ENCODE results near the gene PA2G4.
"Not testable (repeated sequence)": the region's sequence is repeated elsewhere in the genome, so short reads cannot be mapped to it uniquely, and the experiment has no call there.

PA2G4 gene

DNA sequence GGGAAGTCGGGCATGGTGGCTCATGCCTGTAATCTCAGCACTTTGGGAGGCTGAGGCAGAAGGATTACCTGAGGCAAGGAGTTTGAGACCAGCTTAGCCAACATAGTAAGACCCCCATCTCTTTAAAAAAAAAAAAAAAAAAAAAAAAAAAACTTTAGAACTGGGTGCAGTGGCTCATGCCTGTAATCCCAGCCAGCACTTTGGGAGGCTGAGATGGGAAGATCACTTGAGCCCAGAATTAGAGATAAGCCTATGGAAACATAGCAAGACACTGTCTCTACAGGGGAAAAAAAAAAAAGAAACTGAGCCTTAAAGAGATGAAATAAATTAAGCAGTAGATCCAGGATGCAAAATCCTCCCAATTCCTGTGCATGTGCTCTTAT, 1.7 kb upstream of the PA2G4 start:
- DNase-seq, result no peak

DNA sequence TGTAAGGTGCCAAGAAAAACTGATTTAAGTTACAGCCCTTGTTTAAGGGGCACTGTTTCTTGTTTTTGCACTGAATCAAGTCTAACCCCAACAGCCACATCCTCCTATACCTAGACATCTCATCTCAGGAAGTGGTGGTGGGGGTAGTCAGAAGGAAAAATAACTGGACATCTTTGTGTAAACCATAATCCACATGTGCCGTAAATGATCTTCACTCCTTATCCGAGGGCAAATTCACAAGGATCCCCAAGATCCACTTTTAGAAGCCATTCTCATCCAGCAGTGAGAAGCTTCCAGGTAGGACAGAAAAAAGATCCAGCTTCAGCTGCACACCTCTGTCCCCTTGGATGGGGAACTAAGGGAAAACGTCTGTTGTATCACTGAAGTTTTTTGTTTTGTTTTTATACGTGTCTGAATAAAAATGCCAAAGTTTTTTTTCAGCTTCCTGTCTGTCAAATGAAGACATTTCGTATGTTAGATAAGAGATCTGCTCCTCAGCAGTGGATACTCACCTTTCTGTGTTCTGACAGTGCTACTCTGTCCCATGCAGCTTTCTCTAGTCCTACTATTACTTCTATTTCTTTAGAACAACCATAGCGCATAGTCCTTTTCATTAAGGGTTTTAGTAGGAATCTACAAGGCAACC, 1.2 kb upstream of the PA2G4 start:
- DNase-seq, result no peak

DNA sequence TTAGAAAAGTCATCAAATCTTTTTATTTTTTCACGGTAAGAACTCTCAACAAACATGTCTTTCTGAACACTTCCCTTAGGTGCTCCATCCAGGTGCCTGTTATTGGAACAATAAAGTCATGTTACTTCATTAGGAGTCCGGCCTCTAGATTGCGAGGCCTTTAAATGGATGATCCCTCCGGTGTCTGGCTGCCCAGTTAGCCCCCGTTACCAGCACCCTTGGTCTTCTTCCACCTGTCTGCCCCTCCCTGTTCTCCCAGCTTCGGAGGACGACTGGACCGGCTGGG, 593 bp upstream of the PA2G4 start:
- no peak for DNase-seq

- no peak for DNase-seq
Measured at GRCh38 chr12:56104815-56105608, 653 bp downstream of the PA2G4 start.

DNA sequence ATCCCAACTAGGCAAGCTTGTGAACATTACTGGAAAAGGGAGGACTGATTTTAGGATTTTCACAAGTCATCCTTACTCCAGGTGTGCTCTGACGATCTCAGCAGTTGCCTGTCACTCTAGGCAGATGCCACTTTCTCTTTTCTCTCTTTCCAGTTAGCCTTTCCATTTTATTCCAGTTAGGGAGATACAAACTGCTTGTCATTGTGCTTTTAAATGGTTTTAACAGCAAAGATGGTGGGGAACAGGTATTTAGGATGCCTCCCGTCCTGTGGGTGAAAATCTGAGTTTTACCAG, 1.2 kb downstream of the PA2G4 start:
- no peak for DNase-seq

DNA sequence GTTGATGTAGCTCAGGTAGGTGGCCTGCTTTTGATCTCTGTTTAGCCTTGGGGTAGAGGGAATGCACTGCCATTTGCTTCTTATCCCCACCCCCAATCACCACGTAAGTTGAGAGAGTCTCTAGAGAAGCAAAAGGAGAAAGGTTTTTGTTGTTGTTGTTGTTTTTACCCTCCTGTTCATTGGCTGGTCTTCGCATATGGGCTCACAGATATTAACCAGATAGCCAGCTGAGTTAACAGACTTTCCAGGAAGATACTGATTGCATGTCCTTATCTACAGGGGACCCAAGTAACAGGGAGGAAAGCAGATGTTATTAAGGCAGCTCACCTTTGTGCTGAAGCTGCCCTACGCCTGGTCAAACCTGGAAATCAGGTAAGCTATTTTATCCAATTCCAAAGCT, 2.9 kb downstream of the PA2G4 start:
- no peak for DNase-seq

GRCh38 chr12:56110571-56110970, 6.2 kb downstream of the PA2G4 start:
- DNase-seq, result no peak

DNA sequence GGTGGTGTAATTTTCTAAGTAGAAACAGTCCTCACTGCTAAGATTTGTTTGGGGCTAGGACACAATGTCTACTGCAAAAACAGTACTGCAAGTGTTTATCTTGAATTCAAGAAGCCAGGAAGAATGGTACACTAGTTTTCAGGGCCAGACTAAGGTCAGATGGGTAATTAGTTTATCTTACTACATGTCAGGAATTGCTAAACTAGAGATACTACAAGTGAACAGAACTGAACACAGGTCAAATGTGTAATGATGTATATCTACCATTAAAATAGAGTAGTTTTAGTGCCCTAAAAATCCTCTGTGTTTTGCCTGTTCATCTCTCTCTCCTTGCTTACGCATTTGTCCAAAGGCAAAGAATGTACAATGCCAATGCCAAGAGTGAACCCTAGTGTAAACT, 9.7 kb downstream of the PA2G4 start:
- no peak for DNase-seq

- no peak for DNase-seq
Measured at GRCh38 chr12:56115329-56115728, 11.0 kb downstream of the PA2G4 start.

- peak; percentile 98 for DNase-seq
Measured at GRCh38 chr12:56116267-56117081, 12.1 kb downstream of the PA2G4 start, which contains the start of gene RPL41. Gene RPL41 (plus strand): TSS chr12:56116633.

DNA sequence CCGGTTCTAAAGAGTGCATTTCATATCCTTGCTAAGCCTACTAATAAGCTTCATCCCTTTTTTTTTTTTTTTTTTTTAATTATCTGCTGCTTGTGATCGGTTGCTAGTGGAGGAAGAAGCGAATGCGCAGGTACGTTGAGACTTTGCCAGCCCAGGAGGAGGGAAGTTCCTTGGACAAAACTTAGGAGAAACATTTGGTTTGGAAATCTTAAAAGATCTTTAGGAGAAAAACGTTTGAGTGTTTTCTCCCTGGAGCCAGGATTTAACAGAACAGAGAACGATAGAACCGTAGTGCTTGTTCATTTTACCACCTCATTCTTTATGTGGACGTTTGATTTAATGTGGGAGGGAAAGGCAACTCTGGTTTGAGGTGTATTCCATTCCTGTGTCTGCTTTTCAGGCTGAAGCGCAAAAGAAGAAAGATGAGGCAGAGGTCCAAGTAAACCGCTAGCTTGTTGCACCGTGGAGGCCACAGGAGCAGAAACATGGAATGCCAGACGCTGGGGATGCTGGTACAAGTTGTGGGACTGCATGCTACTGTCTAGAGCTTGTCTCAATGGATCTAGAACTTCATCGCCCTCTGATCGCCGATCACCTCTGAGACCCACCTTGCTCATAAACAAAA, 12.8 kb downstream of the PA2G4 start:
- DNase-seq, result not testable (repeated sequence)

DNA sequence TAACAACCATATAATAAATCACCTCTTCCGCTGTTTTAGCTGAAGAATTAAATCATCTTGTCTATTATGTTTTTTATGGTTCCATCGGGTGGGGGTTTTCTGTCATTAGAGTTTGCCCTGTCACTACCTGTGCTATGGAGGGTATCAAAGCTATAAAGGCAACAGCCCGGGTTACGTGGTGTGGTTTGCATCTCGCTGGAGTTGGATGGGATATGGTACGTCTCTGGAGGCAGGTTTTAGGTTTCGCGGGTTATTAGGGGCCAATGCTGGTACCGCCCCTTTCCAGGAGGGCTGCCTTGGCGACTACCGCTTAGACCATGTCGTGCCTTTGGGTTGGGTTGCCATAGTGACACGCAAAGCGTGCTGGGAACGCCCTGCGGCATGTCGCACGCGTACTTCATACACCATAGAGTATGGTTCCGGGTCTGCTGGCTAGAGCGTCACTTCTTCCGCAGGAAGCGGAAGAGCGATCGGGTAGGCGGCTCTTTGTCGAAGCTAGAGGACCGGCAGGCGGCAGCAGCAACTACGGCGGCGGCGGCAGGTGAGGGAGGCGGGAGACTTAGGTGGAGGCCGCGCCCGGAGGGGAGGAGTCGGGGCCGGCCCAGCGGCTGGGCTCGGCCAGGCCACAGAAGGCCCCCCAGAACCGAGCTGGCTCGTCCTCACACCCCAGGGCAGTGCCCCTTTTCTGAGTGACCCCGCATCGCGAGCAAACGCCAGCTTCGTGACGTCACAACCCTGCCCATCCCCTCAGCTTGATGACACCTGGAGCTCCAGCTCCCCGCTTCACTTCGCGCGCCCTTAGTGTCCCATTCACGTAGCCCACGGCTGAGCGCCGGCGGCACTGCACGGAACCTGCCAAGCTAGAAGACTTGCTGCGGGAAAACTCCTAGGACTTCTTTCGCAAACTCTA, 13.7 kb downstream of the PA2G4 start, which contains the start of gene ZC3H10:
Gene ZC3H10 (plus strand): TSS at position 489 of the 910 bp plus-strand sequence. CDS start 2,297 bp downstream, outside the sequence.
- DNase-seq, result peak; percentile 96

GRCh38 chr12:56118688-56119357, 14.5 kb downstream of the PA2G4 start:
- no peak for DNase-seq

DNA sequence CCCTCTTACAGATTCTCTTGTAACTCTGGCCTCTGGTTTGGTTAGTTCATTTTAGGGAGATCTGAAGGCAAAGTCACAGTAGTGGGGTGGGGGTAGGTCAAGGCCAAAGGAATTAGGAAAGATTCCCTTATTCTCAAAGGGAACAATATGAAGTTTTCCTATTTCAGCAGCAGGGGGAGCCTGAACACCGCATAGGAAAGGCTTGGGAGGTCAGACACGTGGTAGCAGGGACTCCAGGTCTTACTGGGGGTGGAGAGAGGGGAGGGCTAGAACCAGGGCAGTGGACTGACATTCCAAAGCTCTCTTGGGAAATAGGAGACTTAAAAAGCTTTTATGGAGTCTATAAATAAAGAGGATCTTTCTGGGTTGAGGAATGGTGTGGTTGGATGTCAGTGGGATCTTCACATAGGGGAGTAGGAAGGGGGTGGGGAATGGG, 15.0 kb downstream of the PA2G4 start:
- DNase-seq, result peak; percentile 74

DNA sequence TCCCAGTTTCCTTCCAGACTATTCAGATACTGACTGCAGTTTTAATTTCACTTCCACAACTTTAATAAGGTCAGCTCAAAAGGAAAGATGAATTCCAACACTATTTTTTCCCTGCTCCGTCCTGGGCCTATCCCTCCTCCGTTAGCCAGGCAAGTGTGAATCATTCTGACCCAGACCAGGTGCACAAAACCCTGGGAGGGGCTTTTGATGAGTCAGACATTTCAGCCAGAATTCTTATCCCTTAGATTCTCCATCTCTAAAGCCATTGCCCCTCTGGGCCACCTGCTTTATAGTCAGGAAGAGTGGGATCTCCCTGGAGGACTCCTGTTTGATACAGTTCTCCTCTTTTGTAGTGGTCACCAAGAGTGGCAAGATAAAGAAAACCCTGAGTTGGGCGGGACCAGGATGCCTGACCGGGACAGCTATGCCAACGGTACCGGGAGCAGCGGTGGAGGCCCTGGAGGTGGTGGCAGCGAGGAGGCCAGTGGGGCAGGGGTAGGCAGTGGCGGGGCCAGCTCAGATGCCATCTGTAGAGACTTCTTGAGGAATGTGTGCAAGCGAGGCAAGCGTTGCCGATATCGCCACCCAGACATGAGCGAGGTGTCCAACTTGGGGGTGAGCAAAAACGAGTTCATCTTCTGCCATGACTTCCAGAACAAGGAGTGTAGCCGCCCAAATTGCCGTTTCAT, 15.9 kb downstream of the PA2G4 start:
- DNase-seq, result no peak

DNA sequence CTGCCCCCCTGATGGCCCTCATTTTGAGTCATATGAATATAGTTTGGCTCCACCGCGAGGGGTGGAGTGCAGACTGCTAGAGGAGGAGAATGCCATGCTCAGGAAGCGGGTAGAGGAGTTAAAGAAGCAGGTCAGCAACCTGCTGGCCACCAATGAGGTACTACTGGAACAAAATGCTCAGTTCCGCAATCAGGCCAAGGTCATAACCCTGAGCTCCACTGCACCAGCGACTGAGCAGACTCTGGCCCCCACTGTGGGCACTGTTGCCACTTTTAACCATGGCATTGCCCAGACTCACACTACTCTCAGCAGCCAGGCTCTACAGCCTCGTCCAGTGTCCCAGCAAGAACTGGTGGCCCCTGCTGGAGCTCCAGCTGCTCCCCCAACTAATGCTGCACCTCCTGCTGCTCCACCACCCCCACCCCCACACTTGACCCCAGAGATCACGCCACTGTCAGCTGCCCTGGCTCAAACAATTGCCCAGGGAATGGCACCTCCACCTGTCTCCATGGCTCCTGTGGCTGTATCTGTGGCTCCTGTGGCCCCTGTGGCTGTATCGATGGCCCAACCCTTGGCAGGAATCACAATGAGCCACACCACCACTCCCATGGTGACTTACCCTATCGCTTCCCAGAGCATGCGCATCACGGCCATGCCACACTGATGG, 17.0 kb downstream of the PA2G4 start:
- DNase-seq, result no peak

DNA sequence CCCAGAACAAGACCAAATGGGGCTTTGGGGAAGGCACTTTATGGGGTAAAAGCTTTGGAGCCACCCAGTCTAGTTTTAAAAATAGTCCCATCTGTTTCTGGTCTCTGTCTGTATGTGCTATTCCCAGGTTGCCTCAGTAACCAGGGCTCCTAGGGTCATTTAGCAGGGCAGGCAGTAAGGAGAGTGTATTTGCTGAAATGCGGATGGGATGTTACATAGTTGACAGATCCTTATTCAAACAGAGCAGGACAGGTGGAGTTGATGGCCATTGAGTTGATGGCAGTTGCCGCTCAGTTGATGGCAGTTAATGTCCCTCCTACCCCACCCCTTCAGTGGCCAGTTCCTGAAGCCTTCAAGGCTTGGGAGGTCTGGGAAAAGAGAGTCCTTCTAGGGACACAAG, 18.3 kb downstream of the PA2G4 start:
- no peak for DNase-seq

- DNase-seq, result no peak
Measured at GRCh38 chr12:56124133-56124532, 19.8 kb downstream of the PA2G4 start.

- DNase-seq, result no peak
Measured at GRCh38 chr12:56126732-56127239, 22.4 kb downstream of the PA2G4 start.

DNA sequence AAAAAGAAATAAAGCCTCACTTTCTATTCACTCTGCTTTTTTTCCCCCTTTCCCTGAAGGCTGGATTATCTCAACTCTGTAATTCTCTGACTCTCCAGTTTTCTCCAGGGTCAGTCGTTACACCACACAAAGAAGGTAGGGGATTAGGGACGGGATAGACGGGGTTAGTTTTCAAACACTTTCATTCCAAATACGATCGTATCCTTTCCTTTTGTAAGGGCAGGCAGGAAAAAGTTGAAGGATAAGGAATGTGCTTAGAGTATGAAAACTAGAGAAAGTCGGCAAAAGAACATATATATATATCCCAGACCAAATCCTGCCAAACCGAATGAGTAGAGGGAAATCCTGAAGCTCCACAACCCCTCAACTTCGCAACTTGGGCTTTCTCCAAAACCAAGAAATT, 23.1 kb downstream of the PA2G4 start:
- DNase-seq, result no peak
